SIG-M5 treated with dmso at 0.1 percent for 504 hours (cell line): Measurements from ENCODE around the gene COA8.

Experiments
- DNase-seq: peaks from one replicate; lab custom pipeline; 2025; ENCODE audit not compliant: unreplicated experiment; lab: John Stamatoyannopoulos, UW

Gene COA8

DNA sequence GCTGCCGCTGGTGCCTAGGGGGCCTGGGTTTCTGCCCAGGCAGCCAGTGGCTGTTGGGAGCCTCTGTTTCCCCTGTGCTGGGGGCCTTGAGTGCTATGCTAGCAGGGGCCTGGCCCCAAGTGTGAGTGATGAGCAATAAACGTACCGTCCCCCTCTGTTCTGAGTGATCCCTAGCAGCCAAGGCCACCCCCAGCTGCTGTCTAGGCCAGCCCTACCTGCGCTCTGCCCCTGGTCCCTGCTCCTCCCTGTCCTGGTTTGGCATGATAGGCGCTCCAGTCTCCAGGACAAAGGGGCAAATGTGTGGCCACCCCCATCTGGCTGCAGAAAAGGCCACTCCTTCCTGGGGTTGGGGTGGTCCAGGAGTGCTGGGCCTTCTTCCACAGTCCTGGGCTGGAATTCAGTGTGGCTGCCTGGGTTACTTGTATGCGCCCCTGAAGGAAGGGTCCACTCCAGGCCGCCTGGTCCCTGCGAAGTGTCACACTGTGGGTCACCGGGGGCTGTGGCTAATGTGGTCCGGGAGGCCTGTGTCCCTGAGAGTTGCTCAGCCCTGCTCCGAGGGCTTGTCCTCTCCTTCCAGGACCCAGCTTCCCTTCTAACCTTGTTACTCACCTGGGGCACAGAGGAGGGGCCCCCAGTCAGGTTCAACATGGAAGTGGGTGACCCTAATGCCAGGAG is 26.7 kb upstream of the COA8 start:
- DNase-seq: no peak

DNA sequence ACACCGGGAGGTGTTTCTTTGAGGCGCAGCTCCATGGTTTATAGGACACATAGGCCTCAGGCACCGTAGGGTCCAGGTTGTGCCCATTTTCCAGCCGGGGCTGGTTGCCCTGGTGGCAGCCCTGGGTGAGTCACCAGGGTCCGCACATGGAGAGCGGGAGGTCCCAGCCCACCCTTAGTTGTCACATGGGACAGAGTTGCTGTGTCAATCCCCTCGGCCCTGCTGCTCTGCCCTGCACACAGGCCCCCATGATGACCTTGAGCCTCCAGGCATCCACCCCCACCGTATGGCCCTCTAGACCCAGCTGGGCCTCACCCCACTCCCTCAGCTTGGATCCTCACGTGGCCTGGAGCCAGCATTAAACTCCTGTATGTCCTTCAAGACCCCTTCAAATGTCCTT is 26.1 kb upstream of the COA8 start:
- DNase-seq: no peak

DNA sequence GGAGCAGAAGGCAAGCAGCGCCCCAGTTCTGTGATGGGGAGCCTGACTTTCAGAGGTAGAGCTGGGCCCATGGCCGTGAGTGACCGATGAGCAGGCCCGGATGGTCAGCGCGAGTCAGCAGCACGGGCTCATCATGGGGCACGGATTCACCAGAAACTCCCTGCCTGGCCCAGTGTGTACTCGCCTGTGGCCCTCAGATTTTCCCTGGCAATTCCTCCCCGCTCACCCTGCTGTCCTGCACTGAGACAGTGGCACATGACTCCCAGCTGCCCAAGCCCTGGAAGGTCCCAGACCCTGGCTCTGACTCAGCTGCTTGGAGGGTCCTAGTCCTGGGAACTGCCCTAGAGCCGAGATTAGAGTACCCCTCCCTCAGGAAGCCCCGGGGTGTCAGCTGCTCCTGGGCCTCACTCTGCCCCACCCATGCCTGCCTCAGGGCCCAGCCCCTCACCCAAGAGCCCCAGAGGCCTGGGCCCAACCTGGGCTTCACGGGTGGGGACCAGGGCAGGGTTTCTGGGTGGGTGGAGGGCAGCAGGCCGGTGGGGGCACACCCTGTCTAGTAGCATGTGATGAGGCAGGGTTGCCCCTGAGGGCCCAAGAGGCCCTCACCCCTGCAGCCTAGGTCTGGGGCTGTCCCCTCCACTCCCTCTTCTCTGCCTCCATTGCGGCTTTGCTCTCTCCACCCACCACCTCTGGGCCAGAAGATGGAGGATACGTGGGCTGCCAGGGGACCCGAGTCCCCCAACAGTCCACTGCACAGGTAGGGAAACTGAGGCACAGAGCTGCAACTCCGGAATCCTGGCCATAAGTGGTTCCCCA is 25.4 kb upstream of the COA8 start:
- DNase-seq: no peak

DNA sequence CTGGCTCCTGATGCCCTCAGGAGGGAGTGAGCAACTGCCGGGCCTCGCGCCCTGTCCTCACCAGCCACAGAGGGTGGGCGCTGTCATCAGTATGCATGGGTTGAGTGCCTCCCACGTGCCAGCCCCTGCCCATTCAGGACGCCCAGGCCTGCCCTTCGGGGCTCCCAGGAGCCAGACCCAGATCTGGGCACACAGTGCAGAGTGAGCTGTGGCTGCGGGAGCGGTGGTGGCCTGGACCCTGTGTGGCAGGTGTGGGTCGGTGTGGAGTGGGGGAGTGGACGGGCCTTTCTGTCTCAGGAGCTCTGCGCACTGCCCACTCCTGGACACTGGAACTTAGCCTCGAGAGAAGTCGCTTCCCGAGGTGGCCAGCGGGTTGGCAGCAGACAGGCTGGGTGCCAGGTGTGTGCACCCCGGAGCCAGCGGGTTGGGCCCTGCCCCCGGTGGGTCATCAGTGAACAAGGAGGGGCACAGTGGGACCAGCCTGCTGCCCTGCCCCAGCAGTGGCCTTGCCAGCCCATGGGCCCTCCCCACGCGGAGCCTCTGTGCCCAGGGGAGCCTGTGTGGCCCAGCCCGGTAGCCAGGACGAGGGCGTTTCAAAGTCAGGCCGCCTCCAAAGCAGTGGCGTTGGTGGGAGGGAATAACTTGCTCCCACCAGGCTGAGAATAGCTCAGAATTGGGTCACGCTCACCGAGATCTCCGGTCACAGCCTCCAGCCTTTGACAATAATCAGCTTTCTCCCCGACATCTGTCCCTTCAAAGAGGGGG is 24.3 kb upstream of the COA8 start:
- DNase-seq: no peak

DNA sequence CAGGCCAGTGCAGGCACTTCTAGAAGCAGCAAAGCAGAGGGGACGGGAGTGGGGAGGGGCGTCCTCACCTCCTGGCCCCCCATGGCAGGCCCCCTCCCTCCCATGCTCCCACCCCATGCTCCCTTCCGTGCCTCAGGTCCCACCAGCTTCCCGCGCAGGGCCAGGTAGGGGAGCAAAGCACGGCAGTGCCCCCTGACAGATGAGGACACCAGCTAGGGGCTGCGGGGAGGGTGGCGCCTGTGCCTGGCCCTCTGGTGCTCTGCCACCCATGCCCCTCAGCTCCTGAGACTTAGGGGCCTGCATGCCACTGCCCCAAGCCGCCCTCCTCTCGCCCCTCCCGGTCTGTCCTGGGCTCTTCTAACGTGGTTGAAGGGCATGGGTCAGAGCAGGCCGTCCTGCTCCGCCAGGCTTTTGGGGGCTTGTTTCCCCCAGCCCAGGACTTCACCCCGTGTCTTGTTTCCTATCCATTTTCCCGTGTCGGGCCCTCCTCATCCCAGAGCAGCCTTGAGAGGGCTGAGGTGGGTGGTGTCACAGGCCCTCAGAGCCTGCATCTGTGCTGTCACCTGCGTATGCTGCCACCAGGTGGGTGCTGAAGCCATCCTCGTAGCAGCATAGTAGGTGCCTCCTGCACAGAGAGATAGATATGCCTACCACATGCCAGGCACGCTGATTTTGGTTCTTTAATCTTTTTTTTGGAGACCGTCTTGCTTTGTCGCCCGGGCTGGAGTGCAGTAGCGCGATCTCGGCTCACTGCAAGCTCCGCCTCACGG is 23.5 kb upstream of the COA8 start:
- DNase-seq: no peak

DNA sequence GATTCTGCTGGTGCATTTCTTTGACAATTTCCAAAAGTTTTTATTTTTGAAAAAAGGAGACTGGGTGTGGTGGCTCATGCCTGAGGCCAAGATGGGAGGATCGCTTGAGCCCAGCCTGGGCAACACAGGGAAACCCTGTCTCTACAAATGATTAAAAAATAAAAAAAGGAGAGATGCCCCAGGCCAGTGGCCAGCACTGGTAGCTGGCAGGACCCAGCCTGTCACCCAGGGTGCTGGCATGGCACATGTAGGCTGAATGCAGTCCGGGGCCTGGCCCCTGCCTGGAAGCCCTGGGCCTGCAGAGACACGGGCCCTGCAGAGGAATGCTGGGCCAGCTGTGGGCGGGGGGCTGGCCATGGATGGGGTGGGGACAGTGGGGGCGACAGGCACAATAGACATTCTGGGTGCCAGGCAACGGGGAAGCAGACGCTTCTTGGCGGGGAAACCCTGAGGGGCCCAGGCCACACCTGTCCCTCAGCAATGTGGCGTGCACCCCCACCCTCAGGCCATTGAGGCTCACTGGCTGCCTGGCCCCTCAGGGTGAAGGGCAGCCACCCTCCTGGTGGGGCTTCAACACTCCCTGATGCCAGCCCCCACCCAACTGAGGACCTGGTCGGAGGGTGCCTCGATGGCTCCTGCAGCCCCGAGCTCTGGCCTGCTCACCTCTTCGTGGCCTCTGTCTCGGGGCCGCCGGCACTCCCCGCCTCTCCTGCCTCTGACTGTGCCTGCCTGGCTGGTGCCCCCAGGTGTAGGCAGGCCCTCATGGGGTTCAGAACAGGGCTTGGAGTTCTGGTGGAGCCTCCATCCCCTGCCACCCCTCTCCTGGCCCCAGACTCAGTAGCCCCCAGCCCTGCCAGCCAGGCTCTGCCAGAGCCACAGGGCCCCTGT is 21.7 kb upstream of the COA8 start:
- no peak for DNase-seq

DNA sequence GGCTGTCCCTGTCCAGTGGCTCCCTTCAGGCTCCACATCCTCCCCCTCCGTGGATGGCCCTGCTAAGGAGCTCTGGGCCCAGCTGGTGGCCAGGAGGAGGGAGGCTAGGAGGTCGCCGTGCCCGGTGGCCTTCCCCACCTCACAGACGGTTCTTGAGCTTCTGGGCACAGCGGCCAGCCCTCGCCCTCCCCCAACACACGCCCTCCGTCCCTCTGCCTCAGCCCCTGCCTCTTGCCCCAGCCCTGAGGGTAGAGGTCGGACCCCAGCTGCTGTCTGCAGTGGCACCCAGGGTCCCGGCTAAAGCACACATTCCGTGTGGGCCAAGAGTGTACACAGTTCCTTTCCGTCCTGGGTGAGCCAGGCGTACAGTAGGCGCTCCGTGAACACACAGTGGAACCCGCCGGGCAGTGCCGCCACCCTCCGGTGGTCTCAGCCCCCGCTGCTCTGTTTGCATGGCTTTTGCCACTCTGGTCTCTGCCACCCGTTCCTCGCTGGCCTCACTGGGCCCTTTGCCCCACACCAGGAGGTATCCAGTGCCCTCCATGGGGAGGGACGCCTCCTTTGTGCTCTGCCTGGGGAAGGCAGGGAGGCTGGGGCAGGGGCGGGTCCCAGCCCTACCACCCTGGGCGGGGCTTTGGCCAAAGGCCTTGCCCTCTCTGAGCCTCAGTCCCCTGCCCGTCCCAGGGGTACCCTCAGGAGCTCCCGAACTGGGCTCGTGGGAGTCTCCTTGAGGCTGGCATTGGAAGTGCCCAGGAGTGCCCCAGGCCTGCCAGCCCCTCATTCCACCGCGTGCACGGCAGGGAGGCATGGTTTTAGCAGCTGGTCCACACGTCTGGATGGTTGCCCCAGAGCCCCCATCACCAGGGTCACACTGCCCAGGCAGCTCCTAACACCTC is 20.8 kb upstream of the COA8 start:
- no peak for DNase-seq

DNA sequence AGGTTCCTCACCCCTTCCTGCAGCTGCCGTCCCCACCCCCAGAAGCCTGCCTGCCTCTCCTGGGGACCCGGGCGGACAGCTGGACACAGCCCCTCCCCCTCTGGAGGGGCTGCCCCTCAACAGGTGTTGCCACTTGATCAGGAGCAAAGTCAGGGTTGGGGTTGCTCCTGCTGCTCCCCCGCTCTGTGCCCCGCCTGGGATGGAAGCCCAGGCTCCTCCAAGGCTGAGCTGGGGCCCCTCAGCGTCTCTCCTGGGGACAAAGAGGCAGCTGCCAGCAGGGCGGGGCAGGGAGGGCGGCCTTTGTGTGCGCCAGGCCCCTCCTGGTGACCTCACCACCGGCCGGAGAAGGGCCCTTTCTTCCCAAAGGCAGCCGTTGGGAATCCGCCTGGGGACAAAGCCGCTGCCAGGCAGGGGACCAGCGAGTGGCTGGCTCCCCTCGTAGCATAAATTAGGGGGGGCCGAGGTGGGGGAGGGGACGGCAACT is 20.1 kb upstream of the COA8 start:
- DNase-seq: no peak

DNA sequence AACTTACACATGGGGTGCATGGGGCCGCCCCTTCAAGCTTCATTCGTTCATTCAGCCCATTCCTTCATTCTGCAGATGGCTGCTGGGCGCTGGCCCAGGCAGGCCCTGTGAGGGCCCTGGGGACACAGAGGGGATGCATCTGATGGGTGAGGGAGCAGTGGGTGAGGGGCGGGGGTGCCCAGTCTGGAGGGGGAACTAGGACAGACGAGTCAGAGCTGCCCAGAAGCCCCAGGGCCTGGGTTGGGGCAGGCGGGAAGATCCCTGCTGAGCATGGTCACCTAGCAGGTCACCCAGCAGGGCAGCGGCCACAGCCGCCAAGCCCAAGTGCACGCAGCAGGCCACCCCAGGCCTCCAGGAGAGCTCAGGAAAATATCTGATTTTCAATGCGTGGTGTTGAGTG is 19.6 kb upstream of the COA8 start:
- DNase-seq: no peak

DNA sequence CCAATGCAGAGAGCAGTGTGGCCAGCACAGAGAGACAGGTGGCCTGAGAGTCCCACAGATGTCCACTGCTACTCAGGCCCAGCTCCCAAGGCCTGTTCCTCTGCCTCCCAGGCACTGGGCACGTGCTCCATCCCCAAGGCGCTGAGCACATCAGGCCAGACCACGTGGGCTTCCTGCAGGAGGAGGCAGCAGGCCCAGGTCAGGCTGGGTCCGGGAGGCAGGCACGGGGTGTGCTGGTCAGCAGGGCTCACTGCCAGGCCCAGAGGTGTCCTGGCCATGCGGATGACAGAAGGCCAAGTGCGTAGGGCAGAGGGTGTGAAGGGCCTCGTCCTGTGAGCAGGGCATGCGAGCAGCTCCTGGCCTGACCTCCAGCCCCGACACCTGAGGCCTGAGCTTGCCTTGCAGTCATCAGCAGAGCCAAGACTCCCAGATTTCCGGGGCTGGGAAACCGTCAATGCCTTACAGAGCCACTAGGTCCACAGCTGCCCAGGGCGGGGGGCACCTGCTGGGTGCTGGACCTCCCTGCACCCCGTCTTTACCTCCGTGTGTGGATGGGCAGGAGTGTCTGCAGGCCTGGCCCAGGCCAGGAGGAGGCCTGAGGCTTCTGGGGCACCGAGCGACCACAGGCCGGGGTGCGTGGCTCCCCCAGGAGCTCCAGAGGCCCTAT is 18.9 kb upstream of the COA8 start:
- DNase-seq: no peak

DNA sequence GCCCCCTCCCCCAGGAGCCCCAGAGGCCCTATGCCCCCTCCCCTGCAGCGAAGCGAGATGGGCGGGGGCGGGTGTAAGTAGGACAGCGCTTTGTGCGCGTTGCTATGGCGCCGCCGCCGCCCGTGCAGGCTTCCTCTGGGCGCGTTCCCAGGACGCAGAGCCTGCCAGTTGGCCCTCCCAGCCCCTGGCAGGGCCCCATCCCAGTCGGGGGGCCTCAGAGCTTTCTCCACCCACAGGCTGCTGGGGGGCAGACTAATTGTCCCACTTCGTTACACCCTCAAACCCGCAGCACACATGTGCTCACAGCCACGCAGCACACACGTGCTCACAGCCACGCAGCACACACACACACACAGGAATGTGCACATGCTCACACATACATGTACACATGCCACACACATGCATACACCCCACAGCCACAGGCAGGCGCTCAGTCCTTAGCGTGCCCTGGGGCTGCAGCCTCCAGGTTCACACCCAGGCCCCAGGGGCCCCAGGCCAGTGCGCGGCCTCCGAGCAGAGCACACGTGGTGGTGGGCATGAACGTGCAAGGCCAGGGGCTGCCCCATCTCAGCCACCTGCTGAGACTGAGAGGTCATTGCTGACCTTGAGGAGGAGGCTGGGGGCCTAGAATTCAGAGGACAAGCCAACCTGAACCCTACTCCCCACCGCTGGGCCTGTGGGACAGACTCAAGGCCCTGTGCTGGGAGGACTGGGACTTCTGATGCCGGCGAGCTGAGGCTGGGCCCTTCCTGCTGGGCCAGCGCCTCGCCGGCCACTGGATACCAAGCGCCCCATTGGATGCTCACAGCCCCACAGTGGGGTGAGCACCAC is 18.2 kb upstream of the COA8 start:
- DNase-seq: no peak

DNA sequence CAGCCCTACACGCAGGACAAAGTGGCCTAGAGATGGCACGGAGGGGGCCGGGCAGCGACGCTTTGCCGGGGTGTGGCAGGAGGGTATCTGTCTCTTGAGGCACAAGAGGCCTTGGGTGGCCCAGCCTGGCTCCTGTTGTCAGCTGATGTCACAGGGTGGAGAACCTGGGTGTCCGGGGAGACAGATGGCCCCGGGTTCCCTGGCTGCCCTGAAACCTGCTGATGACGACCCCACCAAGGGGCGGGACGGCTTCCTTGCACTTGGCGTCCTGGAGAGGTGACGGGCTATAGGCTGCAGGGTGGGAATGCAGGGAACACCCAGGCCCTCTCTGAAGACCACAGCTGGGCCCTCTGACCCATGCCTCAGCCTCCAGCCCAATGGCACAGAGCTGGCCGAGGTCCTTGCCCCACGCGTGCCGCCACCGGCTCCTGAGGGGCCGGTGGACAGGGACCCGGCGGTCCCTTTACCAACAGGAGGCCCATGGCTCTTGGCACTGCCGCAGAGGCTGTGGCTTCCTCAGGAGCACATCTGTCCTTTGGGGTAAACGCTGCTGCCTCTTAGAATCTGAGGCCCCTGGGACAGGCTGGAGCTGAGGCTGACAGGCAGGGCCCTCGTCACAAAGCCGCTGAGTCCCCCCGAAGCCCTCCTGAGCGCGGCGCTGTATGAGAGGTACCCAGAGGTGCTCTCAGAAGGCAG is 17.4 kb upstream of the COA8 start:
- DNase-seq: no peak

DNA sequence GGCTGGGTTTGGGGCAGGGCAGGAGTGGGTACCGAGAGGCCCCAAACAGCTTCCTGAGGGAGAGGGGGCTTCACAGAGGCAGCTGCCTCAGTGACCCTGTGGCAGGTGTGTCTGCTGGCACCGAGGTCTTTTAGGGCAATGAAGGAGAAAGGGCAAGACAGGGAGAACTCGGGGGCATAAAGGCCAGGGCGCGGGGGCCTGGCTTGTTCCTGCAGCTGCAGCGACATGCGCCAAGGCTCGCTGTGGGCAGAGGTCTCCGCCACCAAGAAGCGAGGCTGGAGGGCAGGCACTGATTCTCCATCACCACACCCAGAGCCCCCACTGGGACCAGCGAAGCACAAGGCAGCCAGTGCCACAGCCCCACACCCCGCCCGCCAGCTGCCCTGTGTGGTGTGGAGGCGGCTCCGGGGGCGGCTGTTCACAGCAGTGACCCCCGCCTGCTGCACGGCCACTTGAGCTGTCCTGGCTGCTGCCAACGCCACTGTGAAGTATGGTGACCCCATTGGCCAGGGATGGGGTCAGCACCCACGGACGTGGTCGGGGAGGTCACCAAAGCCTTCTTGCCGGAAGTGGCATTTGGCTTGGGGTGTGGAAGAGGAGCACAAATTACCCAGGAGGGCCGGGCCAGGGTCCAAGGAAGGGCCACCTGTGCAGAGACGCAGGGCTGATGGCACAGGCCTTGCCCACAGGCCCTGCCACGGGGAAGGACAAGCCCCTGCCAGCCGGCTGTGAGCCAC is 16.7 kb upstream of the COA8 start:
- no peak for DNase-seq

DNA sequence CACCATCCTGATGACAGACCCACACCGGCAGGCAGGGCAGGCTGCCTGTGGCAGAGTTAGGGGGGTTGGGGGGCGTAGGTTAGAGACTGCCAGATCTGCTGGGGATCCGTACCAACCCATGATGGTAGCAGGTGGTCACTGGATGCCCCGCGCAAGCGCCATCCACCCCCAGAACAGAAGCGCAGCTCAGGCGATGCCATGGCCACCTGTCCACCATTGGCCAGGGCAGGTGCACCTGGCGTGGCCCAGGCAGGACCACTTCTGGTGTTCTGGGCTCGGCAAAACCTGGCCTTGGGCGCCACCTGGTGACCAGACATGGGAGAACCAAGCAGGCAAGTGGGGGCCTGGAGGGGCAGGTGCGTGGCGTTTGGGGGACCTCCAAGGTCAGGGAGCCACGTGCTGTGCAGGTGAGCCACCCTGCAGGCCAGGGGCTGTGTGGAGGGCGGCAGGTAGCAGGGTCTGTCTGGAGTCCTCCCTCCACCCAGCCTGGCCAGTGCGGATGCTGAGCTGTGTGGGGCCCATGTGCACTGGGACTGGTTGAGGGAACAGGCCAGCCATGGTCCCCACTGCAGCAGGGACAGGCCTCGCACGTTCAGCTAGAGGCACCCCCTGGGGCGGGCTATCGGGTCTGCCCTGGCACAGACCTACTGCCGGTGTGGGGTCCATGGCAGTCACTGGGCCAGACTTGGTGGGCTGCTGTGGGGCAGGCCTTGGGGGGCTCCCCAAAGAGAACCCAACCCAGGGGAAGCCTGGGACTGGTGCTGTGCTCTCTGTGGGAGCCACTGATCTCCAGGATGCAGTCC is 15.9 kb upstream of the COA8 start:
- peak; percentile 5 for DNase-seq

DNA sequence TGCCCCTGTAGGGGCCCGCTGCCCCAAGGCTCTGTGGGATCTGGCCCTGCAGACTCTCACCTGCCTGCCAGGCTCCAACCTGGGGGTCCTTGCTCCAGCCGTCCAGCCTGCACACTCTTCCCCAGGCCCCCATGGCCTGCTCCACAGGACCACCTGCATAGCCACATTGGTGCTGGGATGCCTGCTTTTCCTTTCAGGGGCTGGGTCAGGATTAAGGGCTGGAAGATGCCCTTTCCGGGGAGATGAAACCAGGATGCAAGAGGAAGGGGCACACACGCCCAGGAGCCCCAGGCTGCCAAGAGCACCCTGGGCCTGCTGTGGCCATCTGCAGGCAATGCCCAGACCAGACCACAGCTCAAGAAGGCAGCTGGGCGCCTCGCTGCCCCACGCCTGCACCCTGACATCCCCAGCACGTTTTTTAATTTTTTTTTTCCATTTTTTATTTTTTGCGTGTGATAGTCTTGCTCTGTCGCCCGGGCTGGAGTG is 15.3 kb upstream of the COA8 start:
- no peak for DNase-seq
